GM12864 (cell line): ENCODE data around the gene SACM1L.

Source experiments
- DNase-seq: peaks from one replicate; pipeline ENCODE4 v3.0.0-alpha.2; 2011; ENCODE audit warnings: low read depth
- H3K4me3 ChIP-seq: 2 replicates; pipeline ENCODE4 v1.5.1; 2011; ENCODE audit warnings: mild to moderate bottlenecking, low read depth, low read length, control low read depth
- CTCF ChIP-seq: IDR thresholded peaks from 2 replicates; pipeline ENCODE4 v1.5.1; 2011; ENCODE audit warnings: low read depth, mild to moderate bottlenecking, moderate library complexity, low read length, control low read depth, inconsistent platforms; ENCODE audit errors: missing control alignments

SACM1L gene

DNA sequence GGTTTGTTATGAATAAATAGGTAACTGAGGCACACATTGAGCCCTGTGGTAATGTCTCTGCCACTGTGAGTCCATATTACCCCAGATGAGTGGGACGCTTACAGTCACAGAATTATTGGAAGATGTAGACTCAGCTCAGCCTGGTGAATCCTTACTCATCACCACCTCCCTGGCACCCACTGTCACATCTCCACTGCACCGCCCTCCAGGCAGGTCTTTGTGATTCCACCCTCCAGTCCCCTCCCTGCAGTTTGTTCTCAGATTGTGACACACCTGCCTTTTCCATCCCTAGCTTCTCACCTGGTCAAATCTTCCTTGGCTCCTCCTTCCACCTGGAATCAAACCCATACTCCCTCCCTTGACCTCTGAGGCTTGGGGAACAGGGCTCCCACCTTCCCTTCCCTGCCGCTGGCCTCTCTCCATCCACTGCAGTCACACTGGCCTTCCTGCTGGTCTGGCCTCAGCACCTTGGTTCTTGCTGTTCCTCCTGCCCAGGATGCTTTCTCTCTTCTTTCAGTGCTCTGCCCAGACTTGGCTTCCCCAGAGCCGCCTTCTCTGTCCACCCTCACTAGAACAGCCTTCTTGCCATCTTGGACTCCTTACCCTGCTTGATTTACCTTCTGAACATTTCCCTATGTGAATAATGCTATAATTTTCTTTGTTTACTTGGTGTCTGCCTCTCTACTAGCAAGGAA is 97.8 kb downstream of the SACM1L start:
- H3K4me3 ChIP-seq = no peak overlapping the region
- no peak for DNase-seq
- no peak for TF ChIP-seq CTCF

DNA sequence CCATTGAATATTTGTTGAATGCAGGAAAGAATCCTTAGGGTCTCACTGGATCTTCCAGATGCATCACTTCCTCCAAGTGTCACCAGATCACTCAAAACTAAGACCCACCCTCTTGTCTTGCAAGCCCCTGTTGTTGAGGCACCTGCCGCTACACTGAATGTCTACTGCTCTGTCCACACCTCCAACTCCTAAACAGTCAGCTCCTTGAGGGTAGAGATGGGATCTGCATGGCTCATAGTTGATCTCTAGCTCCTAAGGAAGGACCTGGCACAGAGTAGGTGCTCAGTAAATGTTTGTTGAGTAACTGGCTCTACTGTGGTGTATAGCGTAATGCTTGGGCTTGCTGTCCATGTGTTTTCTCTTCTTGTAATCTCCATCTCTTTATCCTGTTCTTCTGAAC is 98.4 kb downstream of the SACM1L start:
- DNase-seq = no peak
- no peak overlapping the region for H3K4me3 ChIP-seq
- no peak for TF ChIP-seq CTCF

- H3K4me3 ChIP-seq = no peak overlapping the region
- DNase-seq = no peak
- TF ChIP-seq CTCF = no peak
Observed at GRCh38 chr3:45789235-45789812, 100.1 kb downstream of the SACM1L start.

DNA sequence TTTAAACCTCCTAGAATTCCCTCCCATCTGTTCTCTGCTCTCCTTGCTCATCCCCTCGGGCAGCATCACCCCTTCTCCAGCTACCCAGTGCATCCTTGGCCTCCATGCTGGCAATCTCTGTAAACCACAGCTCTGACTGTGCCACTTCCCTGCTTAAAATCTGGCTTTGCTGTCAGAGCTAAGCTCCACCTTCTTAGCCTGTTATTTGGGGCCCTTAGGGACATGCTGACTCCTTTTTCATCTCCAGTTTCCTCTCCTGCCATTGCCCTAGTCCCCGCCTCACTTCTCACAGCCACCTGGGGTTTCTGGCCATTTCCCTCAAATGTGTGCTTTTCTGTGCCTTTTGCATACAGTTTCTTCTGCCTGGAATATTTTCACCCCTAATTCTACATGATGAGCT is 101.4 kb downstream of the SACM1L start:
- no peak overlapping the region for H3K4me3 ChIP-seq
- no peak for TF ChIP-seq CTCF
- no peak for DNase-seq

- no peak overlapping the region for H3K4me3 ChIP-seq
- DNase-seq = no peak
- TF ChIP-seq CTCF = no peak
Observed at GRCh38 chr3:45792036-45792435, 102.8 kb downstream of the SACM1L start.

GRCh38 chr3:45792516-45793172 is 103.4 kb downstream of the SACM1L start:
- no peak overlapping the region for H3K4me3 ChIP-seq
- no peak for TF ChIP-seq CTCF
- DNase-seq = no peak
